ENCODE results near the gene SLC19A3.
"Not testable (repeated sequence)": the region's sequence is repeated elsewhere in the genome, so short reads cannot be mapped to it uniquely, and the experiment has no call there.

SLC19A3 gene

DNA sequence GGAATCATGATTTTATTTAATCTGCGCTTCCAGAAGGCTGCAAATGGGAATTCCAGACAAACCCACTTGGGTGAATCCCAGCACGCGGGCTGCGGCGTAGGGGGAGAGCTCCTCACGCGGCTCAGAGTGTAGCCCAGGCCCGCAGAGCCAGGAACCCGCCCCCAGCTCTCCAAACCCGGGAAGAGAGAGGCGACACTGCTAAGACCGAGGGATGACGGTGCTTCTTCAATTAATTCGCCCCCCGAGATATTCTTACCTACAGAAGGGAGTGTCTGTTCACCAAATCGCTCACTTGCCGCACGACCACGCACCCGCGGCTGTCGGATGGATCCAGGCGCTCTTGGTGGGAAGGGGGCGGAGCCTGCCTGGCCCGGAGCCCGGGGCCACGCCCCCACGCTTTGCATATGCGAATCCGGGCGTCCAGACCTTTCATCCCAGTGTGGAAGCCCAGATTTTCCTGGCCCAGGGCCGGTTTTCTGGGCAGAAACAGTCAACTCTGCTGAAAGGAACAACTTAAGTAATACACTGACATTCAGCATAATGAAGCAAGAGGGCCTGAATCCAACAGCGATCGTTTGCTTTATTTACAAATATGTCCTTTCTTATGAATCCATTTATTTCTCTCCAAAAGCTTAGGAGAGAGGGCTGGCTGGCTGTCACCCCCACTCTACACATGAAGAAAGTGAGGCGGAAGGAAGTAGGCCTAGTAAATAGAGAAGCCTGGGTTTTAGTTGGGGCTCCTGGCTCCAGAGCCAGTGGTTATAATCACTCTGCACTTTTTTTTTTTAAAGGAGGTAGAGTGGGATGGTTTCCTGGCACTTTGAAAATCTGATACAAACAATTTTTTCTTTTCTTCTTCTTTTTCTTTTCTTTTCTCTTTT lies at the start of gene SLC19A3:
Gene SLC19A3 (minus strand): TSS at position 342 of the 881 bp plus-strand sequence. CDS start 15,710 bp downstream, outside the sequence.
- no peak for DNase-seq

DNA sequence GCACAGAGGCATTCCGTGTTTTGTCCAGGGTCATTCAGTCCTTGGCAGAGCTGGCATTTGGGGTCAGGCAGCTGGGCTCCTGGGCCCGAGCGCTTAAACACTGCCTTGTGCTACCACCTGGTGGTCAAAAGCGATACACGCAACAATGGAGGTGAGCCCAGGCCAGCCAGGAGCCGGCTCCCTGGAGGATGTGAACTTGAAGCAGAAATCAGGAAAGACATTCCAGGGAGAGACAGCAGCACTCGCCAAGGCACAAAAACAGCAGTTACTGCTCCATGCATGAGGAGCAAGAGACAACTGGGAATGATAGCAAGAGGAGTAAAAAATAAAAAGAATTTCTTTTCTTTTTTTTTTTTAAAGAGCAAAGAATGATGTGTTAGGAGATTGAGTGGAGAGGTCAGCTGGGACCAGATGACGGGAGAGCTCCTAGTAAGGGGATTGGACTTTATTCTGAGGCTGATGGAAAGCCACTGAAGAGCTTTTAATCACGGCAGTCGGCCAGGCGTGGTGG lies 48.6 kb upstream of the SLC19A3 start:
- peak; percentile 36 for DNase-seq

DNA sequence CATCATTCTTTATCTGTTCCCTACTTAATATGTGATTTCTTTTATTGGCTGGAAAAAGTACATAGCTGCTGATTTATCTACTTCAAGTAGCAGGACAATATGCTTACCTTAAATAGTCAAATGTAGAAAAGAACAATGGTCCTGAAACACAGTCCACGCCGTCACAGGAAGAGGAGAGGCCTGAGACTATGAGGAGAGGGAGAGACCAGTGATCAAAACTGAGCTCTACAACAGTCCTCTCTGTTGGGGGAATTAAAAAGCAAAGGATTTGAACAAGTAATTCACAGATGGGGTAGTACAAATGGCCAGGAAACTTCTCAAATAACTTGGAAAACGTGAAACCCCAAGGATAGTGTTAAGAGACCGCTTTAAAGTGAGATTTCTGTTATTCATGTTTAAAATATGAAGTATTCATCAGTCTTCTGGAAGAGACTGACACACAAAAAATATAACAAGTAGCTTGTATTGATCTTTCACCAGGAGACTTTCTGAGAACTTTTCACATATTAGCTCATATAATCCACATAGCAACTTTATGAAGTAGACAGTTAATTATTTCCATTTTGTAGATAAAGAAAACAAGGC lies 48.1 kb upstream of the SLC19A3 start:
- DNase-seq: no peak

DNA sequence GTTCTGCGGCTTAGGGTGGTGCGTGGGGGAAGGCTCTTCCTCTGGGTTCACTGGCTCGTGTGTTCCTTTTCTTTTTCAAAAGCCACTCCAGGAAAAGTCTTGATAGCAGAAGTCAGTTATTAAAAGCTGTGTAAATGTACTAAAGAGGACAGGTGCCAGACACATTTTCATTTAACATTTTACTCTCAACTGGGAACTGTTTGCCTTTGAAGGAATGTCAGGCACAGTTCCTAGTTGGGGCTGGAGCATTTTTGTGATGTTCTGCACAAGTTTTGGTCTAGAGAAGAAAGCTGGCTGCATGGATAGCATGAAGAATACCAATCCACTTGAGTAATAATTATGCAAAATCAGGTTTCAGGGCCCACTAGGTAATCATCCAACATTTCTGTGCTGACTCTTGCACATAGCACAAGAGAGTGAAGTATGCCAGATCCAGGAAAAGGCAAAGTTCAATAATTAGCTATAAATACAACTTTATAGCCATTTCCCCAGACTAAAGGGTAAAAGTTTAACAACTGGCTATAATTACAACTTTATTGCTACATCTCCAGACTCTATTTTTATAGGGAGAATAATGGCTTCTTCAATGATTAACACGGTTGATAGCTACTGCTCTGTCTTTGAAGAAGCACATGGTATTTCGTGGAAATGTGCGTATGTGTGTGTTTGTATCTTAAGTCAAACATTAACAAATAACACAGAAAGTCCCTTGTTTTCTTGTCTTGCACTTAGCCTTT lies 44.1 kb upstream of the SLC19A3 start:
- no peak for DNase-seq

DNA sequence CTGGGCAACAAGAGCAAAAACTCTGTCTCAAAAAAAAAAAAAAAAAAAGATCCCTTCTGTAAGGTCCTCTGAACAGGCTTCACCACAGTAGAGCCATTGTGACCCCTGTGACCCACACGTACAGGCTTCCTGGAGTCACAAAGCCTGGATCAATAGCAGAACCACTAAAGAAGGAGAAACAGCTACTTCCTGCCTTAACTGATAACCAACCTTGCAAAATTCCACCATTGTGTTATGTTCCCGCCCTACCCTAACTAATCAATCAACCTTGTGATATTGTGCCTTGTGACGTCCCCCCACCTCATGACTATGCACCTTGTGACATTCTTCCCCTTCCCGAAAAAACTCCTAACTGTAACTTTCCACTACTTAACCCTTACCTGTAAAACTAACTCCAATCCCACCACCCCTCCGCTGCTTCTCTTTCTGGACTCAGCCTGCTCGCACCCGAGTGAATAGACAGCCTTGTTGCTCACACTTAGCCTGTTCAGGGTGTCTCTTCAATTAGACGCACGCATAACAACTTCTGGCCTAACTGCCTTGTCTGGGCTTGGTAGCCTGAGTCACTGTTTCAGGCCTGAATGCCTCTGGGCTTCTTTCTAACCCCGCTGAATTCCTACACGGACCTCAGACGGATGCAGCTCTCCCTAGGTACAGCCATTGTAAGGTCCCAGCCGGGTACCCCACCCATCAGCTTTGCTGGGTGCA lies 41.7 kb upstream of the SLC19A3 start:
- DNase-seq: no peak

DNA sequence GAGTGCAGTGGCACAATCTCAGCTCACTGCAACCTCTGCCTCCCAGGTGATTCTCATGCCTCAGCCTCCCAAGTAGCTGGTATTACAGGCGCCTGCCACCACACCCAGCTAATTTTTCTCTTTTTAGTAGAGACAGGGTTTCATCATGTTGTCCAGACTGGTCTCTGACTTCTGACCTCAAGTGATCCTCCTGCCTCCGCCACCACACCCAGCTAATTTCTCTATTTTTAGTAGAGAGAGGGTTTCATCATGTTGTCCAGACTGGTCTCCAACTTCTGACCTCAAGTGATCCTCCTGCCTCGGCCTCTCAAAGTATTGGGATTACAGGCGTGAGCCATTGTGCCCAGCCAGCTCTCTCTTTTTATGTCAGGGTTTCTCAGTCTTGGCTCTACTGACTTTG lies 38.4 kb upstream of the SLC19A3 start:
- DNase-seq: not testable (repeated sequence)

DNA sequence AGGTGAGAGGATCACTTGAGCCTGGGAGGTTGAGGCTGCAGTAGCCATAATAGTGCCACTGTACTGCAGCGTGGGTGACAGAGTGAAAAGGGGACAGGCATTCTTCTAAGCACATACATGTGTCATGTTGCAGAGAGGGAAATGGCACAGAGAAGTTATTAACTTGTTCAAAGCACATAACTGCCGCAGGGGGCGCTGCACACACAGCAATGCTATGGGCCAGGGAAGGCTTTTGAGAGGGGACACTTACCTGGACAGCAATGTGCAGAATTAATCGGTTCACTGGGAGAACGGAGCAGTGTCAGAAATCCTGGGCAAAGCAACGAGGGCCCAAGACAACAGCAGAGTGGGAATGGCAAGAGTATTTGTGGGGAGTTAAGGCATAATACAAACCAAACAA lies 30.3 kb upstream of the SLC19A3 start:
- no peak for DNase-seq

DNA sequence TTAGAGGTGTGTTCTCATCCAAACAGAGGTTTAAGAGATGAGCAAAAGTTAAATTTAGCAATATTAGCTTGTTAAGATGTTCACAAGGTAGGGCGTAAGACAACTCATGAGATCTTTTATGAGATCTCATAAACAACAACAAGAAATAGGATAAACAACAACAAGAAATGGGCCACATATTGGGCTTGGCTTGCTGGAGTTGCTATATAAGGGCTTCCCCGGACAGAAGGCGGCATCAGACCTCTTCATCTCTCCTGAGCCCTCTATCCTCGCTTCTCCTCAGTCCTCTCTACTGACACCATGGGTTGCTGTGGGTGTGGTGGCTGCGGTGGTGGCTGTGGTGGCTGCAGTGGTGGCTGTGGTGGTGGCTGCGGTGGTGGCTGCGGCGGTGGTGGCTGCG lies 27.8 kb upstream of the SLC19A3 start, which contains the start of gene SCYGR8:
Gene SCYGR8 (plus strand): TSS at position 301 of the 400 bp plus-strand sequence. CDS start 0 bp downstream, at position 301.
- no peak for DNase-seq

DNA sequence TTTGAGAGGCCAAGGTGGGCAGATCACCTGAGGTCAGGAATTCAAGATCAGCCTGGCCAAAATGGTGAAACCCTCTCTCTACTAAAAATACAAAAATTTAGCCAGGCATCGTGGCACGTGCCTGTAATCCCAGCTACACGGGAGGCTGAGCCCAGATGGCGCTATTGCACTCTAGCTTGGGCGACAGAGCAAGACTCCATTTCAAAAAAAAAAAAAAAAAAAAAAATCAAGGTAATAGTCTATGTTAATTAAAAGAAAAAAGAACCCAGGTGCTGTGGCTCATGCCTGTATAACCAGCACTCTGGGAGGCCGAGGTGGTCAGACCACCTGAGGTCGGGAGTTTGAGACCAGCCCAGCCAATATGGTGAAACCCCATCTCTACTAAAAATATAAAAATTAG lies 22.9 kb upstream of the SLC19A3 start:
- DNase-seq: not testable (repeated sequence)

DNA sequence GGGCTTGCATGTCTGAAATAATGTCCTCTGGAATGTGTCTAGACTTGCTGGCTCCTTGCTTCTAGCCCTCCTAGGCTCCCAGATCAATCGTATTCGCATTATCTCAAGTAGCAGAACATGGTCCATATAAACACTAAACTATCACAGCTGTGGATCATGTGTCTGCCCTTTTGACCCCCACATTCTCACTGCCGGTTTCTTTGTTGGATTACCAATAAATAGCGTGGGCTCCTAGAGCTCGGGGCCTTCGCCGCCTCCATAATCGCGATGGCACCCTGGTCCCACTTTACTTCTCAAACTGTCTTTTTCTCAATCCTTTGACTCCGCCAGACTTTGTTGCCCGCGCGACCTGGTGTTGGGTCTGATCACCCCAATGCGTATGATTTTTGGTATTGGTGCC lies 21.5 kb upstream of the SLC19A3 start:
- no peak for DNase-seq

DNA sequence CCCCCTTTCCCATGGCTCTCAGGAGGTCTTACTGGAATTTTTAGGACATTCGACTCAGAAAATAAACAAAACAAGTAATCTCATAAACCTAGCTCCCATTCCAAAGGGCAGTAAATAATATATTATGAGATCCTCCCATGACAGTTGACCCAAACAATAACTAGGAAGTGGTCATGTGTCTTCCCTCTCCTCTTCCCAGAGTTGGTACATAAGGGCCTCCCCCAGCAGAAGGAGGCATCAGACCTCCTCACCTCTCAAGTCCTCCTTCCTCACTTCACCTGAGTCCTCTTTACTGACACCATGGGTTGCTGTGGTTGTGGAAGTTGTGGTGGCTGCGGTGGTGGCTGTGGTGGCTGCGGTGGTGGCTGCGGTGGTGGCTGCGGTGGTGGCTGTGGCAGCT lies 10.2 kb upstream of the SLC19A3 start, which contains the start of gene SCYGR7:
Gene SCYGR7 (plus strand): TSS at position 301 of the 400 bp plus-strand sequence. CDS start 0 bp downstream, at position 301.
- DNase-seq: no peak

DNA sequence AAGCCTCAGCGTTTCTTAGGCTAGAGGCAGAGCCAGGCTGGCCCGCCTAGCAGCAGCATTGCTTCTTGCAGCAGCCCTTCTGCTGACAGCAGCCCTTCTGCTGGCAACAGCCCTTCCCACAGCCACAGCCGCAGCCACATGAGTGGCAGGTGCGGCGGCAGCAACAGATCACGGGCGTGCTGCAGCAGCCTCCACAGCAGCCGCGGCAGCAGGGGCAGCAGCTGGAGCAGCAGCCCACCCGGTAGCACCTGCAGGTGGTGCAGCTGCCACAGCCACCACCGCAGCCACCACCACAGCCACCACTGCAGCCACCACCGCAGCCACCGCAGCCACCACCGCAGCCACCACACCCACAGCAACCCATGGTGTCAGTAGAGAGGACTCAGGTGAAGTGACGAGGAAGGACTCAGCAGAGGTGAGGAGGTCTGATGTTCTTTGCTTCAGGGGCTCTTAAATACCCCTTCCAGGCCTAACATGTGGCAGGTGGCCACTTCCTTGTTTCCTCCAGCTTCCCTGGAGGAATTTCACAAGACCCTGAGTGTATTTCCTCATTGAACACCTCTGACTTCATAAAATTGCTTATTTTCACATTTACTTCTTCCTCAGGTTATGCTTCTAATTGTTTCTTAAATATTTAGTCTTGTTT lies 6.7 kb upstream of the SLC19A3 start, which contains the start of gene SCYGR6:
Gene SCYGR6 (minus strand): TSS at position 364 of the 646 bp plus-strand sequence. CDS start 0 bp downstream, at position 364.
- DNase-seq: no peak

DNA sequence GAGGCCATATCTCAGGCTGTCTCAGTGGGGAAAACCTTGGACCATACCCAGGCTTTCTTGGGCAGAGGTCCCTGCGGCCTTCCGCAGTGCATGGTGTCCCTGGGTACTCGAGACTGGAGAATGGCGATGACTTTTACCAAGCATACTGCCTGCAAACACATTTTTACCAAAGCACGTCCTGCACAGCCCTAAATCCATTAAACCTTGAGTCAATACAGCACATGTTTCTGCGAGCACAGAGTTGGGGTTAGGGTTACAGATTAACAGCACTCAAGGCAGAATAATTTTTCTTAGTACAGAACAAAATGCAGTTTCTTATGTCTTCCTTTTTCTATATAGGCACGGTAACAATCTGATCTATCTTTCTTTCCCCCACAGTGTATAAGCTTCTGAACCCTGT lies 5.0 kb upstream of the SLC19A3 start:
- DNase-seq: not testable (repeated sequence)

DNA sequence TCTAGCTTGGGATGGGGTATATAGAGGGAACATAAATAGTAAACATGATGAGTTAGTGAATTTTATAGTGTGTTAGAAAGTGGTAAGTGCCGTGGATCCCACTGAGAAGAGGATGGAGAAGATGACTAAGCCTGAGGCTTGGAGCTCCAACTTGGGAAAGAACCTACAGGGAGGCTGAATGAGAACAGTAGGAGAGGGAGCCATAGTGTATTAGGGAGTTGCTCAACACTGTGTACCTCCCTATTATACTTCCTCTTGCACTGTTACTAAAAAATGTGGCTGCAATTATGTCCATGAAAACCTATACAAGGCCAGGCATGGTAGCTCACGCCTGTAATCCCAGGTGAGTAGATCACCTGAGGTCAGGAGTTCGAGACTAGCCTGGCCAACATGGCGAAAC lies 2.9 kb upstream of the SLC19A3 start:
- no peak for DNase-seq

DNA sequence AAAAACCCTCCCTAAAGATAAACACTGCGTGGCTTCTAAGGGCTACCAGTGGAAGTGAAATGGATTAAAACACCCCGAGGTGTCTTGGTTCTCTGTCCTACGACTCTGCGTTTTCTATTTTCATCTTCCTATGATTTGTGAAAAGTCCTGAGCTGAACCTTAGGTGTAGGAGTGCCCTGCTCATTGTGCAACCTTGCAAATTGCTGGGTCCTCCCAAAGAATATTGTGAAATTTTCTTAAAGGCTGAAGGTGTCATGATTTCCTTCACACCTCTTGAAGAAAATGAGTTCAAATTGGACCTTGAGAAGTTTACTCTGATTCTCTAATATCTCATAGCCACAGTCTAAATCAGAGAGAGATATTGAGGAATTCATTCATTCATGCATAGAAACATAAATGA lies 1.8 kb upstream of the SLC19A3 start:
- no peak for DNase-seq

DNA sequence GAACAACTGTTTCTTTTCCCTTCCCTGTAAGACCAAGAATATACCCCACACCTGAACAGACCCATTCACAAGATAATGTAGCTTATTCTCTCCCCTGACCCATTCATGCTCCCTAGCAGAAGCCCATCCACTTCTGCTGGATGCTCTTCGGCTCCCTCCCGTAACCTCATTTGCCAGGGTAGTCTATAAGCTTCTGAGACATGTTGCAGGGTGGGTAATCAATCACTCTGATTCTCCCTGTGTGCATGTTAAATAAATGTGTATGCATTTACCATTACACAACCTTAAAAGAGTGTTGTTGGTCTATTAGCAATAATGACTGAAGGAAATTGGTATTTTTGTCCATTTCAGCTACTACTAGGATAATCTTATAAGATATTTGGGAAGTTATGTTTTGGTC lies 1.3 kb downstream of the SLC19A3 start:
- DNase-seq: no peak

DNA sequence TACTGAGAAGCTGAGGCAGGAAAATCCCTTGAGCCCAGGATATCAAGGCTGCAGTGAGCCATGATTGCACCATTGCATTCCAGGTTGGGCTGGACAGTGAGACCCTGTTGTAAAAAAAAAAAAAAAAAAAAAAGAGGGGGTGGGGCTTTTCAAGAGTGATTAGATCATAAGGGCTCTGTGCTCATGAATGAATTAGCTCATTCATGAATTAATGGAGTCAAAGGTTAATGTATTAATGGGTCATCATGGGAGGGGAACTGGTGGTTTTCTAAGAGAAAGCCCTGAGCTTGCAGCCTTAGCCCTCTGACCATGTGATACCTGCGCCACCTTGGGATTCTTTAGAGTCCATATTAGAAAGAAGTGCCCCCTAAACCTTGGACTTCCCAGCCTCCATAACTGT lies 4.5 kb downstream of the SLC19A3 start:
- no peak for DNase-seq

DNA sequence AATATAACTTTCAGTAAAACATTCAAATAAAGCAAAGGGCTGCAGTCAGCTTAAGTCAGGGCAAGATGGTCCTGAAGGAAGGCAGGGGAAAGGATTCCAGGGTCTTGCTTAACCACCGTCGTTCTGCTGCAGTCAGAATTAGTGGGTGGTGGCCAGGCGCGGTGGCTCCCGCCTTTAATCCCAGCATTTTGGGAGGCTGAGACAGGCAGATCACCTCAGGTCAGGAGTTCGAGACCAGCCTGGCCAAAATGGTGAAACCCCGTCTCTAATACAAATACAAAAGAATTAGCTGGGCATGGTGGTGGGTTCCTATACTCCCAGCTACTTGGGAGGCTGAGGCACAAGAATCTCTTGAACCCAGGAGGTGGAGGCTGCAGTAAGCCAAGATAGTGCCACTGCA lies 6.8 kb downstream of the SLC19A3 start:
- no peak for DNase-seq

DNA sequence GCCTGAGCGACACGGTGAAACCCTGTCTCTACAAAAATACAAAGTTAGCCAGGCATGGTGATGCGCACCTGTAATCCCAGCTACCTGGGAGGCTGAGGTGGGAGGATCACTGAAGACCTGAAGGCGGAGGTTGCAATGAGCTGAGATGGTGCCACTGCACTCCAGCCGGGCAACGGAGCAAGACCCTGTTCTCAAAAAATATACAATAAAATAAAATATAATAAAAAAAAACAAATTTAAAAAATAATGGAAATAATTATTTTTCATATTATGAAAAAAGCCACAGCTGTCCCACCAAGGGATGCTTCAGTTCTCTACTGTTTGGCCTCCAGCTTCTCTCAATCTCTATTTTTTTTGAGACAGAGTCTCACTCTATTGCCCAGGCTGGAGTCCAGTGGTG lies 10.4 kb downstream of the SLC19A3 start:
- no peak for DNase-seq

DNA sequence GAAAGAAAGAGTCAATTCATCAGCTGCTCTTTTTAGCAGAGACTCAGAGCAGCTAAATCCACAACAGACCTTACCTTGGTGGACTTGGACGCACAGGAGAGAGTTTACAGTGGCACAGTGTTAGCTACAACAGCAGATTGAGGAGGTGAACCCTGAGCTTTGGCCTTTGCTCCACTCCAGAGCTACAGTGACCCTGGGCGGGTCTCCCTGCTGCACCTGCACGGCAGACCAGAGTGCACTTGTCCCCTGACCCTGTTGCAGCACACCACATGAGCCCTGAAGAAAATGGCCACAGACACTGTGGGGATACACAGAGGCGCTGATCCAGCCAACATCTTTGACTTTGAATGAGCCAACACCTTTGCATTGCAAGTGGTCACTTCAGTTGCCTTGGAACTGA lies 11.0 kb downstream of the SLC19A3 start:
- DNase-seq: no peak

DNA sequence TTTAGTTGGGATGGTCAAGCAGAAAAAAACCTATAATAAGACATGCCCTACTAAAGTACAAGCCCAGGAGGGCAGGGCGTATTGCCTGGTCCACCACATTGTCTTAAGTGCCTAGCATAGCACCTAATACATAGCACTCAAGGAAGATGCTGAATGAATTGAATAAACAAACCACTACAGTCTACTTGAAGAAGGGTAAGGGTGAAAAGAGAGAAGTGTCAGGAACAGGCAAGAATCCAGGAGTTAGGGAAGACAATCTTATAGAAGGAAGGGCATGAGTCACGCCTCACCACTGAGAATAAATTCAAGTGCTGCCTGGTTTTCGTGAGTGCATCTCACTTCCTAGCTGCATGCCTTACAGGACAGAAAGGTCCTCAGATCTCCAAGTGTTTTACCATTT lies 13.9 kb downstream of the SLC19A3 start:
- no peak for DNase-seq

DNA sequence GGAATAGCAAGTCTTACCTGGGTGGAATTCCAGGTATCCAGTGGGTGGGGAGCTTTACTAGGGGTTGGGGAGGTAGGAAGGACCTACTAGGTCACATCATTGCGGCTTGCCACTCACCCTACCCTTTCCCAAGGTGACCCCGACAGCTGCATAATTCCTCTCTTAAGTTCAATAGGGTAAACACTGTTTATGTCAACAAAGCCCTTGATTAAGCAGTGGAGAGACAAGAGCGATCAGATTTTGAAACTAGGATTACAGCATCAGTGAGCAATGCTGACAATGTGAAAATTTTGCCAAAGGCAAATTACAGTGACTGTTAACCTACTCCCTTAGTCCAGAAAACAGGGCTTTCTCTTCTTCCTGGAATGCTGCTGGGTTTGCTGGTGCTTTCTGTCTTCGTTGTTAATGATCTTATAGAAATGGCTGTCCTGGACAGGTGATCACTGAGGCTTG lies 14.5 kb downstream of the SLC19A3 start:
- DNase-seq: no peak

All from CD4-positive, alpha-beta T cell treated with Interleukin-15 for 1 hour (primary cell).